ENCODE data around the gene SPRR2F.

SPRR2F gene

DNA sequence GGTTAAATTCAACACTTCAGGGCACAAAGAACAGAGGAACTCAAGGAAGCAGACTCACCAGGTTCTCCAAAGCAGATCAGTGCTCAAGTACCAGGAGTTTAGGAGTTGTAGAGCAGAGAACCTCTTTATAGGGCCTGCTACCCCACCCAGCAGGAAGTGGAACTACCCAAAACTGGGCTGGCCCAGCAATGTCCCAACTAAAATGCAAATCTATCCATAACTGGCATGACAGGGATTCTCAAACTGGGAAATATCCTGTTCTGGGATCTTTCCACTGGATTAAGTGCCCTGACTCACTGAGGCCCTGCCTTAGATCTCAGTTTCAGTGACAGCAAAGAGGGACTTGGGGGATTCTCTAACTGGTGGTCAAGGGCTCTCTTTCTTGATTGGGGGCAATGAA is 18.9 kb downstream of the SPRR2F start, which contains the start of gene SPRR2E:
TSS of gene SPRR2E (minus strand) at position 101 of the 400 bp plus-strand sequence. CDS start 775 bp downstream, outside the sequence.
- in situ Hi-C loops (cut with HindIII; ENCODE audit: low pct_ligation_motif_present, low sequenced_read_pairs) = no loop called here
- DNase-seq = no peak
- no peak within 1 kb of the TSS for H3K27ac ChIP-seq
- H3K27me3 ChIP-seq (replicated peaks) = no peaks in the 10 kb centered on the region
- no peaks in the 10 kb centered on the region for H3K36me3 ChIP-seq (replicated peaks)
- H3K4me3 ChIP-seq (ENCODE audit: low read depth, low read length) = no peak within 1 kb of the TSS
- TF ChIP-seq, protein P1, sequence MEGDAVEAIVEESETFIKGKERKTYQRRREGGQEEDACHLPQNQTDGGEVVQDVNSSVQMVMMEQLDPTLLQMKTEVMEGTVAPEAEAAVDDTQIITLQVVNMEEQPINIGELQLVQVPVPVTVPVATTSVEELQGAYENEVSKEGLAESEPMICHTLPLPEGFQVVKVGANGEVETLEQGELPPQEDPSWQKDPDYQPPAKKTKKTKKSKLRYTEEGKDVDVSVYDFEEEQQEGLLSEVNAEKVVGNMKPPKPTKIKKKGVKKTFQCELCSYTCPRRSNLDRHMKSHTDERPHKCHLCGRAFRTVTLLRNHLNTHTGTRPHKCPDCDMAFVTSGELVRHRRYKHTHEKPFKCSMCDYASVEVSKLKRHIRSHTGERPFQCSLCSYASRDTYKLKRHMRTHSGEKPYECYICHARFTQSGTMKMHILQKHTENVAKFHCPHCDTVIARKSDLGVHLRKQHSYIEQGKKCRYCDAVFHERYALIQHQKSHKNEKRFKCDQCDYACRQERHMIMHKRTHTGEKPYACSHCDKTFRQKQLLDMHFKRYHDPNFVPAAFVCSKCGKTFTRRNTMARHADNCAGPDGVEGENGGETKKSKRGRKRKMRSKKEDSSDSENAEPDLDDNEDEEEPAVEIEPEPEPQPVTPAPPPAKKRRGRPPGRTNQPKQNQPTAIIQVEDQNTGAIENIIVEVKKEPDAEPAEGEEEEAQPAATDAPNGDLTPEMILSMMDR (IDR thresholded peaks at IDR 0.05; ENCODE audit: low read depth, low read length, missing control alignments) = no peak

DNA sequence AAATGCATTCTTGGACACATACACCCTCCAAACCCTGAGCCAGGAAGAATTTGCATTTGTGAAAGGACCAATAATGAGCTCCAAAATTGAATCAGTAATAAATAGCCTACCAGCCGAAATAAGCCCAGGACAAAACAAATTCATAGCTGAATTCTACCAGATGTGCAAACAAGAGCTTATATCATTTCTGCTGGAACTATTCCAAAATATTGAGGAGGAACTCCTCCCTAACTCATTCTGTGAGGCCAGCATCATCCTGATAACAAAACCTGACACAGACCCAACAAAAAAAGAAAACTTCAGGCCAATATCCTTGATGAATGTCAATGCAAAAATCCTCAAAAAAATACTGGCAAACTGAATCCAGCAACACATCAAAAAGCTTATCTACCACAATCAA is 25.7 kb downstream of the SPRR2F start:
- no peak for DNase-seq
- H3K4me3 ChIP-seq (ENCODE audit: low read depth, low read length) = no peak overlapping the region
- H3K27me3 ChIP-seq (replicated peaks) = no peaks in the 10 kb centered on the region
- TF ChIP-seq, protein P1 (IDR thresholded peaks at IDR 0.05; ENCODE audit: low read depth, low read length, missing control alignments) = no peak
- H3K27ac ChIP-seq = no peak overlapping the region
- no peaks in the 10 kb centered on the region for H3K36me3 ChIP-seq (replicated peaks)
- in situ Hi-C loops (cut with HindIII; ENCODE audit: low pct_ligation_motif_present, low sequenced_read_pairs) = no loop called here

DNA sequence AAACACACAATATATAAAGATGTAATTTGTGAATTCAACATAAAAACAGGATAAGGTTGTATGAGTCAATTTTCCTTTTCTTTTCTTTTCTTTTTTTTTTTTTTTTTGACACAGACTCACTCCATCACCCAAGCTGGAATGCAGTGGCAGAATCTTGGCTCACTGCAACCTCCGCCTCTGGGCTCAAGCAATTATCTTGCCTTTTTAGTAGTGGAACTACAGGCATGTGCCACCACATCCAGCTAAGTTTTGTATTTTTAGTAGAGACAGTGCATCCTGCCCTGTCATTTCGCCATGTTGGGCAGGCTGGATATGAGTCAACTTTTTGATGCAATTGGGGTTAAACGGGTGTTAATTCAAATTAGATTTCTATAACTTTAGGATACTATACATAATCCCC is 31.6 kb downstream of the SPRR2F start:
- no peak overlapping the region for H3K27ac ChIP-seq
- H3K4me3 ChIP-seq (ENCODE audit: low read depth, low read length) = no peak overlapping the region
- no peaks in the 10 kb centered on the region for H3K36me3 ChIP-seq (replicated peaks)
- in situ Hi-C loops (cut with HindIII; ENCODE audit: low pct_ligation_motif_present, low sequenced_read_pairs) = no loop called here
- TF ChIP-seq, protein P1 (IDR thresholded peaks at IDR 0.05; ENCODE audit: low read depth, low read length, missing control alignments) = no peak
- H3K27me3 ChIP-seq (replicated peaks) = no peaks in the 10 kb centered on the region
- no peak for DNase-seq

DNA sequence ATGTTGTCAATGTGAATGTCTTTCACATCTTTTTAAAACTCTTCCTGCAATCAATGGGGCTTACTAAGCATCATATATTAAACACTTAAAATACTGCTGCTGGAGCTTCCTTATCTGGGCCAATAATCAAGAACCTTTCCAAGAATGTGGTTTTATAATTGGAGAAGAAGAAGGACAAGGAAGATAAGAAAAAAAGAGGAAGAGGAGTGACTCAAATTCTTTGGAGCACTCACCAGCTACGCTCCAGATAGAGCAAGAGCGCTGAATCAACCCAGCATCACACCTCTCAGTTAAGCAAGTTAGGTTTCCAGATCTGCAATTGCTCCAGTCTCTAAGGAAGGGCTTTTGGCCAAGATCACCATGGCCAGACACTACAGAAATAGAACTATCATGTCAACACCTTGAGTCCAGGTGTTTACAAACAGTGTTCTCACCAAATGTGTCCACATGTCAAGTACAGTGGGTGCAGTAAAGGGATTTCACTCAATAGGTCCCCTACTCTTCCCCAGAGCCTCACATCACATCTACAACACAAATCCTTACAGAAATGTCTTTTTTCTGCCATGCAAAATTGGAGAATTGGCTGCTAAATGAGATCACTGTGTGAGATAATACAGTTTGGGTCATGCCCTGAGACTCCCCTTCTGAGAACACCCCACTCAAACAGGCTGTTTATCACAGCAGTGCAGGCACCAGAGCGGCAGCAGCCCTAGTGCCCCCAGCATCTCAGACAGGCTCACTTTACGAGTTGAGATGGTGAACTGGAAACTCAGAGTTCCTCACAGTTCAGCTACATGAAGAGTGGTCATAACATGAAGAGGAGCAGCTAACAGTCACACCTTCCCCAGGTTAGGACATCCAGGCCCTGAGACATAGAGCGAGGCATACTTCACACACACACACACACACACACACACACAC is 40.2 kb downstream of the SPRR2F start:
- no peaks in the 10 kb centered on the region for H3K27me3 ChIP-seq (replicated peaks)
- no peak overlapping the region for H3K4me3 ChIP-seq (ENCODE audit: low read depth, low read length)
- in situ Hi-C loops (cut with HindIII; ENCODE audit: low pct_ligation_motif_present, low sequenced_read_pairs) = no loop called here
- TF ChIP-seq, protein P1 (IDR thresholded peaks at IDR 0.05; ENCODE audit: low read depth, low read length, missing control alignments) = no peak
- H3K27ac ChIP-seq = no peak overlapping the region
- no peaks in the 10 kb centered on the region for H3K36me3 ChIP-seq (replicated peaks)
- DNase-seq = no peak

DNA sequence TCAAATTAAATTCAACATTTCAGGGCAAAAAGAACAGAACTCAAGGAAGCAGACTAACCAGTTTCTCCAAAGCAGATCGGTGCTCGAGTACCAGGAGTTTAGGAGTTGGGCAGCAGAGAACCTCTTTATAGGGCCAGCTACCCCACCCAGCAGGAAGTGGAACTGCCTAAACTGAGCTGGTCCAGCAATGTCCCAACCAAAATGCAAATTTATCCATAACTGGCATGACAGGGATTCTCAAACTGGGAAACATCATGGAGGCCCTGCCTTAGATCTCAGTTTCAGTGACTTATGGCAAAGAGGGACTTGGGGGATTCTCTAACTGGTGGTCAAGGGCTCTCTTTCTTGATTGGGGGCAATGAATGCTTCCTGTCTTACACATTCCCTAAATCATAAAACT is 41.8 kb downstream of the SPRR2F start, which contains the start of gene SPRR2B:
TSS of gene SPRR2B (minus strand) at position 101 of the 400 bp plus-strand sequence. CDS start 772 bp downstream, outside the sequence.
- Histone ChIP-seq H3K27me3 (replicated peaks) (no peaks in the 10 kb centered on the region), H3K36me3 (replicated peaks) (no peaks in the 10 kb centered on the region), H3K27ac (no peak within 1 kb of the TSS), H3K4me3 (ENCODE audit: low read depth, low read length) (no peak within 1 kb of the TSS)
- in situ Hi-C loops (cut with HindIII; ENCODE audit: low pct_ligation_motif_present, low sequenced_read_pairs) = no loop called here
- DNase-seq = no peak
- TF ChIP-seq, protein P1 (IDR thresholded peaks at IDR 0.05; ENCODE audit: low read depth, low read length, missing control alignments) = no peak

All from brain microvascular endothelial cell (primary cell).